Choroid plexus epithelial cell (primary cell): ENCODE results near the gene HPDL.

ENCODE experiments used
- DNase-seq: peaks from one replicate; pipeline ENCODE4 v3.0.0-alpha.2; 2010; ENCODE audit warnings: low read depth
- H3K4me3 ChIP-seq: 2 replicates; pipeline ENCODE4 v1.5.1; 2011; ENCODE audit warnings: low read depth, mild to moderate bottlenecking, control low read depth, low read length, moderate library complexity
- CTCF ChIP-seq: conservative IDR thresholded peaks from 2 replicates; pipeline ENCODE4 v1.5.1; 2011; ENCODE audit warnings: low read depth, mild to moderate bottlenecking, control low read depth, inconsistent platforms, low read length, moderate library complexity

The HPDL gene

GRCh38 chr1:45370575-45370974, 43.9 kb downstream of the HPDL start:
- no peak for TF ChIP-seq CTCF

GRCh38 chr1:45373573-45373972, 46.9 kb downstream of the HPDL start:
- H3K4me3 ChIP-seq: no peak overlapping the region
- TF ChIP-seq CTCF: no peak
- no peak for DNase-seq

More at GRCh38 chr1:45370575-45370974, 43.9 kb downstream of the HPDL start:
- H3K4me3 ChIP-seq: no peak overlapping the region
- no peak for DNase-seq

GRCh38 chr1:45375104-45376090, 48.7 kb downstream of the HPDL start:
- no peak for DNase-seq
- no peak for TF ChIP-seq CTCF
- no peak overlapping the region for H3K4me3 ChIP-seq

- DNase-seq: no peak
- TF ChIP-seq CTCF: no peak
- no peak overlapping the region for H3K4me3 ChIP-seq
Measured at GRCh38 chr1:45378184-45378583, 51.5 kb downstream of the HPDL start.
